ENCODE data around the gene OTOP1.
"Not testable (repeated sequence)": the region's sequence is repeated elsewhere in the genome, so short reads cannot be mapped to it uniquely, and the experiment has no call there.

OTOP1 gene

GRCh38 chr4:4257705-4258104 is 31.0 kb upstream of the OTOP1 start:
- not testable (repeated sequence) for H3K4me3 ChIP-seq (ENCODE audit: low read depth in 1 of 5, low read length in 5 of 5); H3K36me3 ChIP-seq (ENCODE audit: control insufficient read depth in 5 of 5, insufficient read depth in 5 of 5, low read length in 5 of 5); H3K9ac ChIP-seq (ENCODE audit: low read length in 5 of 5); H3K27ac ChIP-seq (ENCODE audit: low read depth, low read length); H3K27me3 ChIP-seq (ENCODE audit: control insufficient read depth in 5 of 5, insufficient read depth in 4 of 5, low read length in 5 of 5); H3K9me3 ChIP-seq (ENCODE audit: control insufficient read depth in 5 of 5, low read length in 5 of 5)
- peaks cover 0 to 10% (median 4%) of the 10 kb centered on the region in 5 donors for H3K4me1 ChIP-seq (ENCODE audit: control insufficient read depth in 5 of 5, insufficient read depth in 5 of 5, low read length in 5 of 5)

GRCh38 chr4:4256799-4257198 is 30.1 kb upstream of the OTOP1 start:
- H3K4me1 ChIP-seq (ENCODE audit: control insufficient read depth in 5 of 5, insufficient read depth in 5 of 5, low read length in 5 of 5): peaks cover 0 to 10% (median 4%) of the 10 kb centered on the region in 5 donors
- H3K27me3 ChIP-seq (ENCODE audit: control insufficient read depth in 5 of 5, insufficient read depth in 4 of 5, low read length in 5 of 5): peaks cover 0 to 6% (median 0%) of the 10 kb centered on the region in 5 donors
- H3K4me3 ChIP-seq (ENCODE audit: low read depth in 1 of 5, low read length in 5 of 5): no peak overlapping the region
- H3K27ac ChIP-seq (ENCODE audit: low read depth, low read length): no peak overlapping the region
- no peak overlapping the region for H3K9ac ChIP-seq (ENCODE audit: low read length in 5 of 5)
- H3K9me3 ChIP-seq (ENCODE audit: control insufficient read depth in 5 of 5, low read length in 5 of 5): no peaks in the 10 kb centered on the region
- no peaks in the 10 kb centered on the region for H3K36me3 ChIP-seq (ENCODE audit: control insufficient read depth in 5 of 5, insufficient read depth in 5 of 5, low read length in 5 of 5)

GRCh38 chr4:4254666-4255065 is 27.9 kb upstream of the OTOP1 start:
- Histone ChIP-seq H3K36me3 (ENCODE audit: control insufficient read depth in 5 of 5, insufficient read depth in 5 of 5, low read length in 5 of 5) (no peaks in the 10 kb centered on the region), H3K27me3 (ENCODE audit: control insufficient read depth in 5 of 5, insufficient read depth in 4 of 5, low read length in 5 of 5) (peaks cover 0 to 10% (median 2%) of the 10 kb centered on the region in 5 donors), H3K4me3 (ENCODE audit: low read depth in 1 of 5, low read length in 5 of 5) (no peak overlapping the region), H3K27ac (ENCODE audit: low read depth, low read length) (no peak overlapping the region), H3K4me1 (ENCODE audit: control insufficient read depth in 5 of 5, insufficient read depth in 5 of 5, low read length in 5 of 5) (peaks cover 0 to 10% (median 4%) of the 10 kb centered on the region in 5 donors), H3K9ac (ENCODE audit: low read length in 5 of 5) (no peak overlapping the region), H3K9me3 (ENCODE audit: control insufficient read depth in 5 of 5, low read length in 5 of 5) (no peaks in the 10 kb centered on the region)

GRCh38 chr4:4254199-4254598 is 27.5 kb upstream of the OTOP1 start:
- H3K36me3 ChIP-seq (ENCODE audit: control insufficient read depth in 5 of 5, insufficient read depth in 5 of 5, low read length in 5 of 5): no peaks in the 10 kb centered on the region
- H3K9me3 ChIP-seq (ENCODE audit: control insufficient read depth in 5 of 5, low read length in 5 of 5): no peaks in the 10 kb centered on the region
- peaks cover 0 to 6% (median under 1%) of the 10 kb centered on the region in 5 donors for H3K4me1 ChIP-seq (ENCODE audit: control insufficient read depth in 5 of 5, insufficient read depth in 5 of 5, low read length in 5 of 5)
- H3K27ac ChIP-seq (ENCODE audit: low read depth, low read length): no peak overlapping the region
- no peak overlapping the region for H3K9ac ChIP-seq (ENCODE audit: low read length in 5 of 5)
- peaks cover 0 to 10% (median 2%) of the 10 kb centered on the region in 5 donors for H3K27me3 ChIP-seq (ENCODE audit: control insufficient read depth in 5 of 5, insufficient read depth in 4 of 5, low read length in 5 of 5)
- H3K4me3 ChIP-seq (ENCODE audit: low read depth in 1 of 5, low read length in 5 of 5): no peak overlapping the region

- no peak overlapping the region for H3K4me3 ChIP-seq (ENCODE audit: low read depth in 1 of 5, low read length in 5 of 5)
- H3K27ac ChIP-seq (ENCODE audit: low read depth, low read length): no peak overlapping the region
- H3K27me3 ChIP-seq (ENCODE audit: control insufficient read depth in 5 of 5, insufficient read depth in 4 of 5, low read length in 5 of 5): peaks cover 0 to 4% (median 2%) of the 10 kb centered on the region in 5 donors
- H3K9me3 ChIP-seq (ENCODE audit: control insufficient read depth in 5 of 5, low read length in 5 of 5): no peaks in the 10 kb centered on the region
- no peak overlapping the region for H3K9ac ChIP-seq (ENCODE audit: low read length in 5 of 5)
- H3K4me1 ChIP-seq (ENCODE audit: control insufficient read depth in 5 of 5, insufficient read depth in 5 of 5, low read length in 5 of 5): peaks cover 6 to 20% (median 18%) of the 10 kb centered on the region in 5 donors
- peaks cover 4 to 9% (median 6%) of the 10 kb centered on the region in 5 donors for H3K36me3 ChIP-seq (ENCODE audit: control insufficient read depth in 5 of 5, insufficient read depth in 5 of 5, low read length in 5 of 5)
Measured at GRCh38 chr4:4249866-4250265, 23.1 kb upstream of the OTOP1 start.

GRCh38 chr4:4249342-4249741 is 22.6 kb upstream of the OTOP1 start:
- H3K9ac ChIP-seq (ENCODE audit: low read length in 5 of 5); H3K9me3 ChIP-seq (ENCODE audit: control insufficient read depth in 5 of 5, low read length in 5 of 5); H3K27me3 ChIP-seq (ENCODE audit: control insufficient read depth in 5 of 5, insufficient read depth in 4 of 5, low read length in 5 of 5); H3K27ac ChIP-seq (ENCODE audit: low read depth, low read length): not testable (repeated sequence)
- peak overlapping the region in 2 of 5 donors; percentile 74 to 91 for H3K4me3 ChIP-seq (ENCODE audit: low read depth in 1 of 5, low read length in 5 of 5)
- peaks cover 6 to 20% (median 18%) of the 10 kb centered on the region in 5 donors for H3K4me1 ChIP-seq (ENCODE audit: control insufficient read depth in 5 of 5, insufficient read depth in 5 of 5, low read length in 5 of 5)
- peaks cover 4 to 14% (median 11%) of the 10 kb centered on the region in 5 donors for H3K36me3 ChIP-seq (ENCODE audit: control insufficient read depth in 5 of 5, insufficient read depth in 5 of 5, low read length in 5 of 5)

- Histone ChIP-seq H3K27me3 (ENCODE audit: control insufficient read depth in 5 of 5, insufficient read depth in 4 of 5, low read length in 5 of 5) (peaks cover 0 to 4% (median 2%) of the 10 kb centered on the region in 5 donors), H3K4me3 (ENCODE audit: low read depth in 1 of 5, low read length in 5 of 5) (peak overlapping the region; percentile 74 to 93 (median 87)), H3K4me1 (ENCODE audit: control insufficient read depth in 5 of 5, insufficient read depth in 5 of 5, low read length in 5 of 5) (peaks cover 6 to 20% (median 18%) of the 10 kb centered on the region in 5 donors), H3K27ac (ENCODE audit: low read depth, low read length) (peak overlapping the region; percentile 93), H3K36me3 (ENCODE audit: control insufficient read depth in 5 of 5, insufficient read depth in 5 of 5, low read length in 5 of 5) (peaks cover 4 to 19% (median 16%) of the 10 kb centered on the region in 5 donors), H3K9me3 (ENCODE audit: control insufficient read depth in 5 of 5, low read length in 5 of 5) (no peaks in the 10 kb centered on the region), H3K9ac (ENCODE audit: low read length in 5 of 5) (peak overlapping the region; percentile 60 to 95 (median 78))
Measured at GRCh38 chr4:4248885-4249203, 22.1 kb upstream of the OTOP1 start.

- H3K9ac ChIP-seq (ENCODE audit: low read length in 5 of 5): peak within 1 kb of the TSS; percentile 74 to 95 (median 90)
- H3K27me3 ChIP-seq (ENCODE audit: control insufficient read depth in 5 of 5, insufficient read depth in 4 of 5, low read length in 5 of 5): peaks cover 0 to 4% (median 2%) of the 10 kb centered on the region in 5 donors
- peaks cover 6 to 20% (median 18%) of the 10 kb centered on the region in 5 donors for H3K4me1 ChIP-seq (ENCODE audit: control insufficient read depth in 5 of 5, insufficient read depth in 5 of 5, low read length in 5 of 5)
- peak within 1 kb of the TSS; percentile 74 to 93 (median 87) for H3K4me3 ChIP-seq (ENCODE audit: low read depth in 1 of 5, low read length in 5 of 5)
- H3K36me3 ChIP-seq (ENCODE audit: control insufficient read depth in 5 of 5, insufficient read depth in 5 of 5, low read length in 5 of 5): peaks cover 4 to 24% (median 22%) of the 10 kb centered on the region in 5 donors
- H3K27ac ChIP-seq (ENCODE audit: low read depth, low read length): peak within 1 kb of the TSS; percentile 93
- no peaks in the 10 kb centered on the region for H3K9me3 ChIP-seq (ENCODE audit: control insufficient read depth in 5 of 5, low read length in 5 of 5)
Measured at GRCh38 chr4:4248029-4248884, 21.5 kb upstream of the OTOP1 start, which contains the start of gene TMEM128. TMEM128 (minus strand) TSS chr4:4248223; CDS start chr4:4248202, 21 bp downstream.

- peaks cover 6 to 20% (median 18%) of the 10 kb centered on the region in 5 donors for H3K4me1 ChIP-seq (ENCODE audit: control insufficient read depth in 5 of 5, insufficient read depth in 5 of 5, low read length in 5 of 5)
- peak overlapping the region; percentile 74 to 93 (median 87) for H3K4me3 ChIP-seq (ENCODE audit: low read depth in 1 of 5, low read length in 5 of 5)
- peak overlapping the region; percentile 74 to 95 (median 90) for H3K9ac ChIP-seq (ENCODE audit: low read length in 5 of 5)
- peaks cover 0 to 4% (median 2%) of the 10 kb centered on the region in 5 donors for H3K27me3 ChIP-seq (ENCODE audit: control insufficient read depth in 5 of 5, insufficient read depth in 4 of 5, low read length in 5 of 5)
- peaks cover 4 to 27% (median 23%) of the 10 kb centered on the region in 5 donors for H3K36me3 ChIP-seq (ENCODE audit: control insufficient read depth in 5 of 5, insufficient read depth in 5 of 5, low read length in 5 of 5)
- H3K9me3 ChIP-seq (ENCODE audit: control insufficient read depth in 5 of 5, low read length in 5 of 5): no peaks in the 10 kb centered on the region
- H3K27ac ChIP-seq (ENCODE audit: low read depth, low read length): peak overlapping the region; percentile 93
Measured at GRCh38 chr4:4247696-4248028, 20.9 kb upstream of the OTOP1 start.

GRCh38 chr4:4245172-4245571 is 18.4 kb upstream of the OTOP1 start:
- H3K4me3 ChIP-seq (ENCODE audit: low read depth in 1 of 5, low read length in 5 of 5): no peak overlapping the region
- H3K36me3 ChIP-seq (ENCODE audit: control insufficient read depth in 5 of 5, insufficient read depth in 5 of 5, low read length in 5 of 5): peaks cover 12 to 43% (median 37%) of the 10 kb centered on the region in 5 donors
- no peak overlapping the region for H3K27ac ChIP-seq (ENCODE audit: low read depth, low read length)
- H3K4me1 ChIP-seq (ENCODE audit: control insufficient read depth in 5 of 5, insufficient read depth in 5 of 5, low read length in 5 of 5): peaks cover 6 to 20% (median 18%) of the 10 kb centered on the region in 5 donors
- no peak overlapping the region for H3K9ac ChIP-seq (ENCODE audit: low read length in 5 of 5)
- H3K27me3 ChIP-seq (ENCODE audit: control insufficient read depth in 5 of 5, insufficient read depth in 4 of 5, low read length in 5 of 5): no peaks in the 10 kb centered on the region
- H3K9me3 ChIP-seq (ENCODE audit: control insufficient read depth in 5 of 5, low read length in 5 of 5): no peaks in the 10 kb centered on the region

Data from subcutaneous abdominal adipose tissue (tissue), 5 donors.